Activated naive CD8-positive, alpha-beta T cell (primary cell): ENCODE measurements around the gene PLPP7.
"Not testable (repeated sequence)": the region's sequence is repeated elsewhere in the genome, so short reads cannot be mapped to it uniquely, and the experiment has no call there.

ENCODE experiments used
- H3K27ac Mint-ChIP-seq: one replicate; pipeline ENCODE4 v1.8.0; 2021; ENCODE audit warnings: mixed read lengths
- H3K27me3 Mint-ChIP-seq: one replicate; pipeline ENCODE4 v1.8.0; 2021; ENCODE audit warnings: mixed read lengths
- H3K36me3 Mint-ChIP-seq: one replicate; pipeline ENCODE4 v1.8.0; 2021; ENCODE audit warnings: mixed read lengths
- H3K4me1 Mint-ChIP-seq: one replicate; pipeline ENCODE4 v1.8.0; 2021; ENCODE audit warnings: low read depth, mixed read lengths
- H3K4me3 Mint-ChIP-seq: one replicate; pipeline ENCODE4 v1.8.0; 2021; ENCODE audit warnings: mild to moderate bottlenecking, mixed read lengths
- H3K9me3 Mint-ChIP-seq: one replicate; pipeline ENCODE4 v1.8.0; 2021; ENCODE audit warnings: low read depth, mixed read lengths

PLPP7 gene

DNA sequence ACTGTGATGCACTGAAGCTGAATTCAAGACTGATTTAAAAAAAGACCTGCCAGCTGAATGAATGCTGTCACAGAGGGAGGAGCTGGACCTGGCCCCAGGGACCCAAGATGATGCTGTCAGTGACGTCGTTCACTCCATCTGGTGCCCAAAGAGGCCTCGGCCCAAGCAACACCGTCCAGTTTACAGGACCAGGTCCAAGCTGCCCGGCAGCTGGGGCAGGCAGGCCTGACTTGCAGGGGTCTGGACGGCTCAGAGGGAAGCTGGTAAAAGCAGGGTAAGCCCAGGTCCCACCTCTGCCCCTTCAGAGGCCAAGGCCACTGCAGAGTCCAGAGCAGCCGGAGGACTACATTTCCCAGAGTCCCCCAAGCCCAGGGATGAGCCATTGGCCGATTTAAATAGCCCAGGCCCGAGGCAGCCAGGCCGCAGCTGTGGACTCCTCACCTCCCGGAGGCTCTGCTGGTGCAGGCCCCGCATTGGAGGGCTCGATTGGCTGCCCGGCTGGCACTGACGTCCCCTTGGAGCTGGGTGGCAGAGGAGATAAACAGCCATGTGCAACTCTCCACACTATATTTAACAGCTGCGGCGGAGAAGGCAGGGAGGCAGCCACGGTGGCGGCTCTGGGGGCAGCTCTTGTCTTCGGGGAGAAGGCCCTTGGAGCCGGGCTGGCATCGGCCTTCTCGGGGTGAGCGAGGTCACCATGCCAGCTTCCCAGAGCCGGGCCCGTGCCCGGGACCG lies at the start of gene PLPP7:
Gene PLPP7 (plus strand): TSS at position 423 of the 735 bp plus-strand sequence. CDS start 275 bp downstream, at position 698.
- Mint-ChIP-seq H3K9me3 (no peaks in the 10 kb centered on the region), H3K27ac (no peak within 1 kb of the TSS), H3K4me3 (peak within 1 kb of the TSS; percentile 10), H3K4me1 (peaks cover 2% of the 10 kb centered on the region), H3K27me3 (no peaks in the 10 kb centered on the region), H3K36me3 (no peaks in the 10 kb centered on the region)

DNA sequence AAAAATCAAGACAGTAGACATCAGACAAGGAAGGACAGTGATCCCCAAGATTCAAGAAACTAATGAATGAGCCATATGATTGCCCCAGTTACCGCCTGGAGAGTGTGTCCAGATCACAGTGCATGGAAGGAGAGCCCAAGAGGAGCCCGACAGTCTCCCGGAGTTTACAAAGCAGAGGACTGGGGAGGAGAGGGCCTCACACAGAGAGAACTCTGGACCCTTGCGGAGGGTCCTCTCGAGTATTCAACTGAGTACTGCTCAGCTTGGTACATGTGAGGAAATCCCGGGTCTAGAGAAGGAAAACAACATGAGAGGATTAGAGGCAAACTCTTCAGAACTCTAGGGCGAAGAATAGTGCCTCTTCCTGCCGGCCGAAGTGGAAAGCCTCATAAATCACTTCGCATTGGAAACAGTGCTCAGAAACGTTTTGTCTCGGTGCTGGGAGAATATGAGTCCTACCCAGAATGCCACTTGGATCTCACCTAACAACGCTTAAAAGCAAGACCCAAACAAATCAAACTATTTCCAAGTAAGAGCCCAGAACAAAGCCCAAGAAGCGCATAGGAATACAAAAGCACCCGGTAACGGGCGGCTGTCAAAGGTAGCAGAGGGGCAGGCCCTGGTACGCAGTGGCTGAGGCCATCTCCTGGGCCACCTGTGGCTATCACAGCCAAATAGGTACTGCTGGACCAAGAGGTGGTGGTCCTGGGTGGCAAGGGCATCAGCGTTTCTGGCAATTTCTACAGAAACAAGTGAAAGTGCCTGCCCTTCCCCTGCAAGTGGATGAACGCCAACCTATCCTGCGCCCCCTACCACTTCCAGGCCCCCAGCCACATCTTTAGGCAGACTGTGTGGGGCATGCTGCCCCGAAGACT lies 49.2 kb upstream of the PLPP7 start:
- no peaks in the 10 kb centered on the region for H3K9me3 Mint-ChIP-seq
- H3K4me1 Mint-ChIP-seq = peaks cover 29% of the 10 kb centered on the region
- H3K36me3 Mint-ChIP-seq = peaks cover 3% of the 10 kb centered on the region
- no peak overlapping the region for H3K4me3 Mint-ChIP-seq
- H3K27ac Mint-ChIP-seq = peak overlapping the region; percentile 16
- no peaks in the 10 kb centered on the region for H3K27me3 Mint-ChIP-seq

DNA sequence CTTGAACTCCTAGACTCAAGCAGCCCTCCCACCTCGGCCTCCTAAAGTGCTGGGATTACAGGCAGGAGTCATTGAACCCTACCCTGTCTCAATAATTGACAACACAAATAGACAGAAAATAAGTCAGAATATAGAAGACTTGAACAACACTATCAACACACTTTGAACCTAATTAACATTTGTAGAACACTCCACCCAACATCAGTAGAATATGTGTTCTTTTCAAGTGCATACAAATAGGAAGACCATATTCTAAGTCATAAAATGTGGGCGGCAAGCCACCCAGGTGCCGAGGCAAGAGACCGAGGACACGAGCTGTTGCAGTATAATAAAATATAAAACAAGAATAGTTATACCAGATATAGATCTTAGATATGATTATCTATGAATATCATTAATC lies 45.2 kb upstream of the PLPP7 start:
- H3K27me3 Mint-ChIP-seq, H3K4me3 Mint-ChIP-seq: not testable (repeated sequence)

DNA sequence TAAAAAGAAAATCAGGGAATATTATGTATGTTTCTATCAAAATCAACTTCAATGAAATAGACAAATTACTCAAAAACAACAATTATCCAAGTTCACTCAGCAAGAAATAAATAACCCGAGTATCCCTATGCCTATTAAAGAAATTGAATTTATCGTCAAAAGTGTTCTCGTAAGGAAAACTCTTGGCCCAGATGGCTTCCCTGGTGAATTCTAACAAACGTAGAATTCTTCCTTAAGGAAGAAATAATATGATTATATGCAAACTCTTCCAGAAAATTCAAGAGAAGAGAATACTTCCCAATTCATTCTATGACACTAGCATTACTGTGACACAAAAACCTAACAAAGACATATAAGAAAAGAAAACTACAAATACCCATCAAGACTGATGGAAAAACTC lies 42.9 kb upstream of the PLPP7 start:
- Mint-ChIP-seq H3K4me3 (no peak overlapping the region), H3K27me3 (no peaks in the 10 kb centered on the region), H3K4me1 (peaks cover 6% of the 10 kb centered on the region), H3K36me3 (peaks cover 3% of the 10 kb centered on the region), H3K27ac (no peak overlapping the region), H3K9me3 (no peaks in the 10 kb centered on the region)

More for the DNA sequence above, 45.2 kb upstream of the PLPP7 start:
- H3K27ac Mint-ChIP-seq, H3K4me1 Mint-ChIP-seq, H3K9me3 Mint-ChIP-seq, H3K36me3 Mint-ChIP-seq: not testable (repeated sequence)

DNA sequence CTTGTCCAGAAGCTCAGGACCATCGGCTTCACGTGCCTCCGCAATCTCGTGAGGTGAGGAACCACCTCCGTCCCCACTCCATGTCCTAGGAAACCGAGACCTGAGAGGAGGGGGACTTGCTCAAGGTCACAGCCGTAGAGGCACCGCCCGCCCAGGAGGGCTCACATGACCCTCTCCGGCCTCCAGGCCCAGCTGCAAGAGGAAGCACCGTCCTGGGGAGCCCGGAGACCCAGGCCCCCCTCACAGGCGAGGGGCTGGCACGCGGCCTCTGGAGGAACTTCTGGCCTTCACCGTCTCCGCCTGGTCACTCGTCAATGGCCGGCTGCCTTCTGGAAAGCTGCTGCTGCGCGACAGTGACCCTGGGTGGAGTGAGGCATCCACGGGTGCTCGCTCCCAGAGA lies 37.4 kb upstream of the PLPP7 start:
- no peak overlapping the region for H3K27ac Mint-ChIP-seq
- H3K4me1 Mint-ChIP-seq = peaks cover 41% of the 10 kb centered on the region
- peak overlapping the region; percentile 83 for H3K4me3 Mint-ChIP-seq
- H3K36me3 Mint-ChIP-seq = no peaks in the 10 kb centered on the region
- no peaks in the 10 kb centered on the region for H3K9me3 Mint-ChIP-seq
- H3K27me3 Mint-ChIP-seq = no peaks in the 10 kb centered on the region

DNA sequence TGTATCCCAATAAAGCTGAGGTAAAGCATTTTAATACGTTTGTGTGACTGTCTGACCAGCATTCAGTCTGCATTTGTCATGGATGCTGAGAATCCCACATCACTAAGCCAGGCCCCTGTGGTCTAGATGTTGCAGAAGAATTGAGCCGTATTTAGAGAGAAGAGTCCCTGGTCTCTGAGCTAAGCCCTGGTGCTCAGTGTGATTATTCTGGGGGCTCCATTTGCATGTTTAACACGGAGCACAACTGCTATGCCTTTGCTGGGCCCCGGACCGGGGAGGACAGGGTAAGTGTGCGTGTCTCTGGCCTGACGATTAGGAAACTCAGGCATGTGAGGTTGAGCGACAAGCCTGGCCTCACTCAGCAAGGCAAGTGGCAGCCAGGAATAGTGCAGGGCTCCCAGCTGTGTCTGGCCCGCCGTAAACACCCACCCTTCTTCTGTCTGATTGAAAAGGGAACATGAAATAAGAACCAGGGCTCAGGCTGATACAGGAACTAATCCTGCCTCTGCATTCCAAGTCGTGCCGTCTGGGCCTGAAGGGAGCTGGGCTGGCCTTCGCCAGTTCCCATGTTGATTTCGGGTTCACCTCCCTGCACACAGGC lies 35.5 kb upstream of the PLPP7 start:
- H3K27me3 Mint-ChIP-seq = no peaks in the 10 kb centered on the region
- H3K4me3 Mint-ChIP-seq = peak overlapping the region; percentile 83
- H3K9me3 Mint-ChIP-seq = no peaks in the 10 kb centered on the region
- H3K27ac Mint-ChIP-seq = peak overlapping the region; percentile 16
- H3K36me3 Mint-ChIP-seq = no peaks in the 10 kb centered on the region
- H3K4me1 Mint-ChIP-seq = peaks cover 50% of the 10 kb centered on the region

DNA sequence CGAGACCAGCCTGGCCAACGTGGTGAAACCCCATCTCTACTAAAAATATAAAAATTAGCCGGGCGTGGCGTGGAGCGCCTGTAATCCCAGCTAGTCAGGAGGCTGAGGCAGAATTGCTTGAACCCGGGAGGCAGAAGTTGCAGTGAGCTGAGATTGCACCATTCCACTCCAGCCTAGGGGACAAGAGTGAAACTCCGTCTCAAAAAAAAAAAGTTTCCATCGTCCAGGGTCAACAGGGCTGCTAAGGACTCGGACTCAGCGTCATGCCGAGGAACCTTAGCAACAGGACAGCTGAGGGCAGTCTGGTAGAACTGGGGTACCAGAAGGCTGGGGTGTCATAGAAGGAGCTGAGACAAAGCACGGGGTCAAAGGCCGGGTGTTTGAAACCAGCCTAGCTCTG lies 34.9 kb upstream of the PLPP7 start:
- Mint-ChIP-seq H3K27me3 (no peaks in the 10 kb centered on the region), H3K4me1 (peaks cover 50% of the 10 kb centered on the region), H3K9me3 (no peaks in the 10 kb centered on the region), H3K36me3 (no peaks in the 10 kb centered on the region), H3K27ac (peak overlapping the region; percentile 55), H3K4me3 (no peak overlapping the region)

DNA sequence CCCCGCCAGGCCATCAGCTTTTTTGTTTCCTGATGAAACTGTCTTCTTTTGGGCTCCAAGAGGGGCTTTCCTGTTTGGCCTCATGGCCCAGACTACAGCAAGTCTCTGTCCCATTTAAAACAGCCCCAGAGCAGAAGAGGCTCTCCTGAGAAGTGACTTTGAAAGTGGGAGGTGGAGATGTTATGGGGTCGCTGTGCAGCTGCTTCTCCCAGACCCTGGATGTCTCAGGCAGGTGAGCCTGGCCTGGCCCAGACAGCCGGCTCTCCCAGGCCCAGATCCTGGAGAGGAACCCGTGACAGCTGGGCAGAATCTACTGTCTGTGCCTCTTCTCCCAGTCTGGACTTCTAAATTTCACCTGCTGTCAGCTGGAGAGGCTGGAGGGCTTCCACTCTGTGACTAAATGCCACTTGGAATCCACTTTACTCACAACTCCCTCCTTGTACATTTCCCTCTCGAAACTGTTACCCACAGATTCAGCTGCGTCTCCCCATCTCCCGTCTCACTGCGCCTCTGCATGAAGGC lies 33.8 kb upstream of the PLPP7 start:
- H3K4me1 Mint-ChIP-seq = peaks cover 56% of the 10 kb centered on the region
- H3K4me3 Mint-ChIP-seq = peak overlapping the region; percentile 91
- no peaks in the 10 kb centered on the region for H3K36me3 Mint-ChIP-seq
- peak overlapping the region; percentile 96 for H3K27ac Mint-ChIP-seq
- no peaks in the 10 kb centered on the region for H3K27me3 Mint-ChIP-seq
- no peaks in the 10 kb centered on the region for H3K9me3 Mint-ChIP-seq

DNA sequence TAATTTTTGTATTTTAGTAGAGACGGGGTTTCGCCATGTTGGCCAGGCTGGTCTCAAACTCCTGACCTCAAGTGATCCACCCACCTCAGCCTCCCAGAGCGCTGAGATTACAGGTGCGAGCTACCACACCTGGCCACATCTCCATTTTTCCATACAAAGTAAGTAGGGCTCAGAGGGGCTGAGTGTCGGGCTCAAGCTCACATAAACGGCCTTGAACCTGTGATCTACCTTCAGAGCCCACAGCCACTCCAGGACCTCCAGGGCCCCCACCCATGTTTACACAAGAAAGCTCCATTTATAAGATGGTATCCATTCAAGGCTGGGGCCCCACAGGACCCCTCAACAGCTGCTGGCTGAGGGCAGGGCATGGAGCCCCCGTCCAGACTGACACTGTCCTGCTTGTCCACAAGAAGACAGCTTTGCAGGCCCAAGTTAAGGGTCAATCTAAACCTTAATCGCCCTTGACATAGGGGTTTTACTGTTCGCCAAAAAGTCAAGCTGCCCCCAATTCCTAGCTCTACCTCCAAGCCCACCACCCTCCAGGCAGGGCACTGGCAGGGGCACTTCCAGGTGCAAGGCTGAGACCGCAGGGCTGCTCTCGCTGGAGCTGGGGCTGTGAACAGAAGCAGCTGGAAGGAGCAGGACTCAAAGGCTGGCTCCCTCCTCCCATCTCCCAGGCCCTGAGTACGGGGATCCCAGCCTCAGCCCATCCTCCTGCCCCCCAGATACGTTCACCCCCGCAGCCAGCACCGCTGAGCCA lies 32.1 kb upstream of the PLPP7 start:
- Mint-ChIP-seq H3K4me1 (peaks cover 62% of the 10 kb centered on the region), H3K27ac (peak overlapping the region; percentile 86), H3K27me3 (no peaks in the 10 kb centered on the region), H3K36me3 (peaks cover under 1% of the 10 kb centered on the region), H3K9me3 (no peaks in the 10 kb centered on the region), H3K4me3 (peak overlapping the region; percentile 53)

DNA sequence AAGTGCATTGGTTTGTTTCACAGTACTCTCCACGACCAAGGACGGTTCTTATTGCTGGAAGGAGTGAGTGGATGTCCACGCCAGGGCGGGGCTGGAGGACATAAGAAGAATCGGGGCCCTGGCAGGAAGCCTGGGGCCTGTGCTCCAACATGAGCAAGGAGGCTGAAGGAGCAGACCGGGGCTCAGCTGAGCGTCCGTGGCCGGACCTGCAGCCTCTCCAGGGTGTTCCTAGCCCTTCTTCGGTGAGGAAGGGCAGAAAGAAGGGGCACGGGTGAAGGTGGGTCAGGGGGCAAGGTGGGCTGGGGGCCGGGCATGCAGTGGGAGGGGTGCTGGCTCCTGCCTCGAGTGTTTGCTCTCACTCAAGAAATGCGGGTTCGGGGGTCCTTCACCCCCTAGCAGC lies 31.3 kb upstream of the PLPP7 start:
- H3K4me1 Mint-ChIP-seq = peaks cover 64% of the 10 kb centered on the region

DNA sequence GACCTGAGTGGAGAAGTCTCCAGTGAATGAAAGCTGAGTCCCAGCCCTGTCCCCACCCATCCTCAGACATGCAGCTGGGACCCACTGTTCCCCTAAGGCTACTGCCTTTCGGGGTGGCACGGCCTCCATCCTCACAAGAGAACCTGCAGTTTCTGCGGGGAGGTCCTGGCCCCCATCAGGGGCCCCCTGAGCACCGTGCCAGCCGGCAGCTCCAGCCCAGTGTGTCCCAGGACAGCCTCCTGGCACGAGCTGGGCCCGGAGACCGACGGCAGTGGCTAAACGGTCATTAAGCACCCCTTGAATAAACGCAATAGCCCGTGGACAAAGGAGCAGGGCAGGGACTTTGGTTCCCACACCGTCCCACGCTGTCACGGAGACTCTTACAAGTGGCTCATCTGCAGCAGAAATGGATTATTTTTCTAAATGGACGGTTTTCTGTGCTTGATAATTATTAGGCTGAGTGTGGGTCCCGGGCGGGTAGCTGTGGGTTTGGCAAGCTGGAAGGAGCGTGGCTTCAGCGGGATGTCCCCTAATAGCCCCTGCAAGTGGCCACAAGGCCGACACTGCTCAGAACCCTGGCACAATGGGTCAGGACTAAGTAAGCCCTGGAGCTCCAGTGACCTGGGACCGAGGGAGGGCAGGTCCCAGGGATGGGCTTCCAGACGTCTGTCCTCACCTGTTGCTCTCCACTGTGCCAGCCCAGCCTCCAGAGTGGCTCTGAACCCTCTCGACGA lies 30.7 kb upstream of the PLPP7 start:
- Mint-ChIP-seq H3K4me3 (no peak overlapping the region), H3K27ac (peak overlapping the region; percentile 43), H3K4me1 (peaks cover 64% of the 10 kb centered on the region), H3K27me3 (no peaks in the 10 kb centered on the region), H3K9me3 (no peaks in the 10 kb centered on the region), H3K36me3 (peaks cover 4% of the 10 kb centered on the region)

More for the DNA sequence above, 31.3 kb upstream of the PLPP7 start:
- Mint-ChIP-seq H3K4me3 (peak overlapping the region; percentile 53), H3K27ac (peak overlapping the region; percentile 86), H3K27me3 (no peaks in the 10 kb centered on the region), H3K9me3 (no peaks in the 10 kb centered on the region), H3K36me3 (peaks cover 4% of the 10 kb centered on the region)

DNA sequence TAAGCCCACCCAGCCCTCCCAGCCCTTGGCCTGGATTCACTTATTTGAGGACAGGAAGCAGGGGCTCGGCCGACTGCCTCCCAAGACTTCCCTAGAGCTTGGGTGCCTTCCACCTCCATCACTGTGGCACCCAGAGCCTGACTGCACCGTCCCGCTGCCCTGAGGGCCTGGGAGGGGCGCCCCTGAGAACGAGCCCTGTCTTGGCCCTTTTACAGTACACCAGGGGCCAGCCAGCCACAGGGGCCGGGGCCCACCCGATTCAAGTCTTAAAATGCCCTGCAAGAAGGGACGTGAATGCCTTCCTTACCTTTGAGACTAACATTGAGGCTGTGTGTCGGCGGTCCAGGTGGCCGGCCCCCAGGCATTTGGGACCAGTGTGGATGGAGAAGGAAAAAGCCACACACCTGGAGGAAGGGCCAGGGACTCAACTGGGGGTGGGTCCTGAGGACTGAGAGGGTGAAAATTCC lies 30.1 kb upstream of the PLPP7 start:
- Mint-ChIP-seq H3K4me1 (peaks cover 65% of the 10 kb centered on the region), H3K27ac (peak overlapping the region; percentile 76)

DNA sequence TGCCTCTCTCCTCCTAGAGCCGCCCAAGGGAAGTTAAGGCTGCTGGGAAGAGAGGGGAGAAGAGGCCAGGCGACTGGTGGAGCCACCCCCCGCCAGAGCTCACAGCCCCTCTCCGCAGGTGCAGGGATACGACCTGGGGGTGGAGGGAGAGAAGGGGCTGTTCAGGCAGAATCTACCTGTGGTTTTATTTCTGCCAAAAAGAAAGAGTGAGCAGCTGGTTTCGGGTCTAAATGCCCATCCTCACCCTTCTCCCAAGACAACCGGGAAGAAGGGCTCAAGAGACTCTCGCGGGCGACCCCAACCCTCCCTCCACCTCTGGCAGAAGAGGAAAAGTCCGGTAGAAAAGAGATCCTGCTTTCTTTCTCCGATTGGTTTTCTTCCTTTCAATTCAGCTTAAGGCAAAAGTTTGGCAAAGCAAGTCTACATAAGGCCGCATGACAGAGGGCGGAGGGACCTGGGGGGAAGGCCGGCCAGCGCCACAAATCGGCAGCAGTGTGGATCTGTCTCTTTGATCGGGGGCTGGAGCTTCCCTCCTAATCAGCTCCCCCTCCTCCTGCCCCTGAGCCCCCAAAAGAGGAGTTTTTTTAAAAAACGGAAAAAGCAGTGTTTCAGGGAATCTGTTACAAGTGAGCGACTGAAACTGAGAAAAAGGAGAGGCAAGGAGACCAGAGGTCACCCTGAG lies 29.5 kb upstream of the PLPP7 start:
- Mint-ChIP-seq H3K4me3 (peak overlapping the region; percentile 17), H3K36me3 (peaks cover 4% of the 10 kb centered on the region), H3K4me1 (peaks cover 67% of the 10 kb centered on the region), H3K27ac (peak overlapping the region; percentile 76), H3K9me3 (no peaks in the 10 kb centered on the region), H3K27me3 (no peaks in the 10 kb centered on the region)

More for the DNA sequence above, 30.1 kb upstream of the PLPP7 start:
- H3K27me3 Mint-ChIP-seq = no peaks in the 10 kb centered on the region
- H3K9me3 Mint-ChIP-seq = no peaks in the 10 kb centered on the region
- peaks cover 4% of the 10 kb centered on the region for H3K36me3 Mint-ChIP-seq
- H3K4me3 Mint-ChIP-seq = no peak overlapping the region
